Activated T-helper 9 cell treated with anti-CD3 and anti-CD28 coated beads, Interleukin-2, amount 50 U/mL, for 16 hours (primary cell): ENCODE data around the gene ZNF845.
A peak's percentile ranks its signal among the peaks of the same experiment; 100 is the strongest.
"Not testable (repeated sequence)": the region's sequence is repeated elsewhere in the genome, so short reads cannot be mapped to it uniquely, and the experiment has no call there.

Source experiments
- DNase-seq: peaks from one replicate; pipeline ENCODE4 v3.0.0-alpha.2; 2020; ENCODE audit warnings: low read depth

The ZNF845 gene

DNA sequence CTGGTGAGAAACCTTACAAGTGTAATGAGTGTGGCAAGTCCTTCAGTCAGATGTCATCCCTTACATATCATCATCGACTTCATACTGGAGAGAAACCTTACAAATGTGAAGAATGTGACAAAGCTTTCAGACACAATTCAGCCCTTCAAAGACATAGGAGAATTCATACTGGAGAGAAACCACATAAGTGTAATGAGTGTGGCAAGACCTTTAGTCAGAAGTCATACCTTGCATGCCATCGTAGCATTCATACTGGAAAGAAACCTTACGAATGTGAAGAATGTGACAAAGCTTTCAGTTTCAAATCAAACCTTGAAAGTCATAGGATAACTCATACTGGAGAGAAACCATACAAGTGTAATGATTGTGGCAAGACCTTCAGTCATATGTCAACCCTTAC, 47.8 kb downstream of the ZNF845 start:
- DNase-seq, result no peak

DNA sequence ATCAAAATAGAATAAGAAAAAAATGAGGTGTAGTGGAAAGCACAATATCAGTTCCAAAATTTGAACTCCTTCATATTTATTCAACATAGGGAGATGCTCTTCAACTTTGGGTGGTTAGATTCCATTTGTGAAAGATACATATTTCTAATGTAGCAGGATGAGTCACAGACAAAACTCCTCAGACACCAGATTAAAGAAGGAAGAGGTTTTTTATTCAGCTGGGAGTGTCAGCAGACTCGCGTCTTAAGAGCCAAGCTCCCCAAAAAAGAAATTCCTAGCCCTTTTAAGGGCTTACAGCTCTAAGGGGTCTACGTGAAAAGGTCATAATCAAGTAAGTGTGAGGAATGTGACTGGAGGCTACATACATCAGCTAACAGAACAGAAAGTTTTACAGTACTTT, 54.6 kb downstream of the ZNF845 start:
- DNase-seq, result no peak

DNA sequence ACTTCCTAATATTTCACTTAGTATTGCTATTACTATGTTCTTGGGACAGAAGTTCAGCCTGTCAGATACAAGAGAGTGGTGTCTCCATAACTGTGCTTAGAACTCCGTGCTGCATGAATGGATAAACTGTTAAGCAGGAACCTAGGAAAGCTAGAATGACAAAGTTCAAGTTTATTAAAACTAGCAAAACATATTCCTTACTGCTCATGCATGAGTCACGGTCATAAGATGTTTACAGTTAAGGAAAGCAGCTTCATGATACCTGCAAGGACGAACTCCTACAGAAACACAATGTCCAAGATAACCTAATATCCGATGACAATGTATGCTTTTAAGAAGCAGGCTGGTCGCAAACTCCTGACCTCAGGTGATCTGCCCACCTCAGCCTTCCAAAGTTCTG, 55.4 kb downstream of the ZNF845 start:
- no peak for DNase-seq

DNA sequence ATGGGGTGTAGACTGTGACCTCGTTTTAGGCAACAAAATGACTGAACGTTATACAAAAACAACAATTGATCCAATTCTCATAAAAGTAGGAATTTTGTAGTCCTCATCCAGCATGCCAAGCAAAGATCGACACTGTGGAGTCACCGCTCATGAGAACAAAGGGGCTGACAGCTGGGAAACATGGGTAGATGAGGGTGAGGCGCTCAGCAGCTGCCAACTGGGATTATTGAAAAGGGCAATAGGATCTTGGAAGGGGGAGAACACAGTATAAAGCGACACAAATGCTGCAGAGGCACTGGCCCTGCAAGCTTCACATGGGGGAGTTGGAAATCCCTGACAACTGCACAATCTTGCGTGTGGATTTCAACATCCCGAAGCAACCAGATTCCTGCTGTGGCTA, 56.0 kb downstream of the ZNF845 start:
- no peak for DNase-seq

DNA sequence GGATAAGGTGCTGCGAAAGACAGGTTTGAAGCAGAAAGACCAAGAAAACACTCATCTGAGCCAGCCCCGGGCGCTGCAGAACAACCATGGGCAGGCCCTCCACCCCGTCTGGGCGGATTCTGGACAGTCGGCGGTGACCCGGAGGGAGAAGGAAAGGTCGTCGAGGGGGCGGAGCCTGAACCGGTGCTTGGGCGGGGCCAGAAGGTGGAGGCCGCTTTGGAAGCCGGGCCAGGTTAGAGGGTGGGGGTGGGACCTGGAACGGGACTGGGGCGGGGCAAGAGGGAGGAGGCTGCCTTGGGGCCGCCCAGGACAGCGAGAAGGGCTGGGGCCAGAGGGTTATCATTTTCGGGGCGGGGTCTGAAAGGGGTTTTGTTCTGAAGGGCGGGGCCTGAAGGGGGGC, 56.4 kb downstream of the ZNF845 start:
- DNase-seq, result no peak

DNA sequence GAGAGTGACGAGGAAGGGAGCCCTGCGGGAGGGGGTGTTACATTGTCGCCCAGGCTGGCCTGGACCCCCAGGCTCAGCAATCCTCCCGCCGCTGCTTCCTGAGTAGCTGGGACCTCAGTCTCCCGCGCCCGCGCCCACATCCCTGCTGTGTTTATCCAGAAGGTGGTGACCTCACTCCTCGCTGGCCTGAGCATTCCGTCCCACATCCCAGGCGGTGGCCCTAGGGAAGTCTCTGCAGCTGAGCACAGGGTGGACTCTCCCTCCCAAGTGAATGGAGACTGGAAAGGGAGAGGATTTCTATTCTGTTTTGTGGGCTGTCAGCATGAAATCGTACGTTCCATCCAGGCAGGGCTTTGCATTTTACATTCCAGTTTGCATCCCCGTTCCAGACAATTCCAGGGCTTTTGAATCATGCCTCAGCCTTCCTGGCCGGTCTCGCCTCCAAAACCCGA, 61.0 kb downstream of the ZNF845 start:
- no peak for DNase-seq

DNA sequence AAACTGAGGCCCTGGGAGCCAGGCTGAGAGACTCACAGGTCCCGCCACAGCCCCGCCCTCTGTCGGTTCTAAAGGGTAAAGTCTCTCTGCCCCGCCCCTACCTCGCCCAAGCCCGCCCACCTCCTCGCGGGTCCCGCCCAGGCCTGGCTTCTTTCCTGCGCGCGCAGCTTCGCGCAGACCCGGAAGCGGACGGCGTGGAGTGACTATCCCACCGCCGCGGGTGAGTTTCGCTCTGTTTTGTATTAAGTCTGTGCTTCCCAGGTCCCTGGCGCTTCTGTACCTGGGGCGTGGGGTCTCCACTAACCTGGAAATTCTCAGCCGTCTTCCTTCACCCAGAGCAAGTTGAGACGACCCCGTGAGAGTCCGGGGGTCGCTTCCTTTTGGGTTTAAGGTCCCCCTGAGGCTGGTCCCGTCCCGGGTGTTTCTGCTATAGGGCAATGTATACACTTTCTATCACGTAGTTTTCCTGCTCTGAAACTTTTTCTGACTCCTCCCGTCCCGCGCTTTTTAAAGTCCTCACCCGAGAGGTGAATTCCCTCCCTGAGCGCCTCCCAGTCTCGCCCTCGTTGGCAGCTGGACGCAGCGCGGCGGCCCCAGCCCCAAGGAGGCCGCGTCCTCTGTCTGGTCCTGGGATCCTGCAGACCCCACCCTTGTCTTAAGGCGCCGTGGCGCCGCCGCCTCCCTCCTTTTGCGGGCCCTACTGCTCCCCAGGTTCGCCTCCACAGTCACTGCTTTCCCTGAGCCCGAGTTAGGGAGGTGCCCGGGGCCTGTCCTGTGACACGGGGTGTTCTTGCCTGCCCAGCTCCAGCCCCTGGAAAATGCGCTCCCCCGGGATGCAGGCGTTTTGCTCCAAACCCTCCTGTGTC, 61.7 kb downstream of the ZNF845 start, which contains the start of gene ZNF765:
Gene ZNF765 (plus strand): TSS at position 176 of the 866 bp plus-strand sequence. CDS start 2,867 bp downstream, outside the sequence.
- peak; percentile 96 for DNase-seq

DNA sequence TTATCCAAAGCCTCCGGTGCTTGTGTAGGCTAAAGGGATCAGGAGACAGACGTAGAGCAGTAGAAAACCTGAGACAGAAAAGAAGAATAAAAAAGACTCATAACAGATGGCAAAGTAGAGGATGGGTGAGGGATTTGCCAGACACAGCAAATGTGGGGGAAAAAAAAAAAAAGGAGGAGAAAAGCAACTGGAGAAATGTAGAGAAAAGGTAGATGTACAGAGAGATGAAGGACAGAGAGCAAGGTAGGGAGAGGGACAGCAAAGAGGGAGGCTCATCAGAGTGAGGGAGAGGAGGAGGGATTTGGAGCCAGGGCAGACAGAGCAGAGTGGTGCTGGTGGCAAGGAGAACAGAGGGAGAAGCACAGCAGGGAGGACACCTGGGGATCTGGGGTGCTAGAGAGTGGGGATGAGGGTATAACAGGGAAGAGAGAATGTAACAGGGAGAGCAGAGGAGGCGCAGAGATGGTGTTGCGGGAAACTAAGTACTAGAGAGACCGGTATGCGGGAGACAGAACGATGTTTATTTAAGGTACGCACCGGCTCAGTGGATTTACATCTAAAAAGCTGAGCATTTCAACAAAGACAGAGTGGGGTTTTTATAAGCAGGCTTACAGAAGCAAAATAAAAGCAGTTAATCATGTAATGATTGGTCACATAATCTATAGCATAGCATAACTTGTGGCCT, 62.4 kb downstream of the ZNF845 start:
- not testable (repeated sequence) for DNase-seq

DNA sequence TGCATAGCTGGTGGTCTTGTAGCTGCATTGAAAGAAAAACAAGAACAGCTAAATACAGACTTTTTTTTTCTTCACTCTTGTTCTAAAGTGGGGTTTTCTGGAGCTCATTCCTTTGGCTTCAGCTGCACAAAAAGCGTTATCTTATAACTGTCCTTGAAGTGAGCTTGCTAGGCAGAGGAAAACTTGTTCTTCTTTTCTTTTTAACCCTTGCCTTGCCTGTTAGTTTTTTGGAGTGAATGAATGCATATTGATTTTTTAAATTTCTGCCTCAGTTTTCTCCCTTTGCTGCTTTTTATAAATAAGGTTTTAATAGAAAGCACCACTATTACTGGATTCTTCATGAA, 62.9 kb downstream of the ZNF845 start:
- DNase-seq, result no peak

DNA sequence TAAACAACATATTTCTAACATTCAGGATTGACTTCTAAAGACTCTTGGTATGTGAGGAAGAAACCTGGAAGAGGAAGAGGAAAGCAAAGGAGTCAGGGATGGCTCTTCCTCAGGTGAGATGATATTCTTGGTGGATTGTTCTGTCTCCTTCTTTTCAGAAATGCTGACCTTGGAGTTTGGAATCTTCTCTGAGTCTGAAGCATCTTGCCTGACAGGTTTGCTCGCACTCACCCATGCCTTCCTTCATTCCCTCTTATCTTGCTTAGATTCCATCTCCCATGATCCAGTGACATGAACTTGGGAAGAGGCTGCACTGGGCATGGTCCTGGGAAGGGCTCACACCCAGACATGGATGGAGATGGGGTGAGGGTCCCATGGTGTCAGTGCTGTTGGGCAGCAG, 64.4 kb downstream of the ZNF845 start:
- DNase-seq, result not testable (repeated sequence)
